HCT116 (cell line): Measurements from ENCODE around the gene CD8A. TPM values are rescaled to one million over a fixed set of nuclear protein-coding genes. Genes with fewer than 3 reads are reported as not detected.

ENCODE experiments used
- ATAC-seq: fragments of 200-7000 bp; cut with Tn5 transposase; 2 replicates; pipeline ENCODE4 v1.9.1; 2020; ENCODE audit warnings: mild to moderate bottlenecking, moderate library complexity
- BruUV-seq: library from RNA; stranded (reverse); fragments of 400-500 nt; replicated peaks from 2 replicates; lab custom pipeline; 2021; lab: Mats Ljungman, UMichigan
- CTCF ChIA-PET: fragments of 300-600 bp; sonication (Branson Sonifier 250); formaldehyde crosslinking; loops from one replicate; lab custom pipeline; 2021; ENCODE audit warnings: antibody characterized with exemption; lab: Charles Lee
- POLR2A ChIA-PET: fragments of 300-600, 350-600 bp; sonication (Branson Sonifier 250); formaldehyde crosslinking; loops from one replicate; lab custom pipeline; 2021; ENCODE audit warnings: antibody characterized with exemption; lab: Charles Lee
- RAD21 ChIA-PET, 2 experiments: fragments of 300-600 bp; sonication (Branson Sonifier 250); formaldehyde crosslinking; loops; one replicate each; lab custom pipeline; 2023; ENCODE audit warnings: low total read pairs in 2 of 2; ENCODE audit not compliant: uncharacterized antibody in 2 of 2, unreplicated experiment in 2 of 2, low non-redundant PET in 1 of 2; lab: Charles Lee
- DNase-seq: peaks from one replicate; pipeline ENCODE4 v3.0.0-alpha.2; 2010; ENCODE audit warnings: low read depth, low spot score
- H2AFZ ChIP-seq: fragments of 200-600 bp; shearing (Covaris generic), sonication (generic); 2 replicates; pipeline ENCODE4 v1.6.1; 2017; ENCODE audit warnings: low read depth, mixed run types, mixed read lengths, antibody characterized with exemption, low read length; ENCODE audit not compliant: poor library complexity, severe bottlenecking
- H3K27ac ChIP-seq: 2 replicates; pipeline ENCODE4 v1.5.1; 2012; ENCODE audit warnings: low read depth, low read length
- H3K27me3 ChIP-seq: fragments of 200-600 bp; sonication (generic); 2 replicates; pipeline ENCODE4 v1.6.1; 2016; ENCODE audit warnings: mixed run types, low read length, mixed read lengths; ENCODE audit not compliant: insufficient read depth
- H3K36me3 ChIP-seq, 2 experiments: fragments of 200-500 bp in 1 of 2; fragments of 200-600 bp in 1 of 2; sonication (Bioruptor generic) in 1 of 2; sonication (generic) in 1 of 2; 2 replicates each; pipeline versions ENCODE4 v1.5.1 to v1.6.1; 2014 to 2016; ENCODE audit warnings: low read length in 2 of 2, inconsistent platforms in 1 of 2, mixed read lengths in 1 of 2, mixed run types in 1 of 2; ENCODE audit not compliant: insufficient read depth in 2 of 2, control insufficient read depth in 1 of 2
- H3K4me1 ChIP-seq, 2 experiments: fragments of 200-600 bp in 1 of 2; sonication (generic) in 1 of 2; 2 replicates each; pipeline versions ENCODE4 v1.5.1 to v1.6.1; 2012 to 2017; ENCODE audit warnings: low read length in 2 of 2, inconsistent platforms in 1 of 2, mild to moderate bottlenecking in 1 of 2, mixed read lengths in 1 of 2, mixed run types in 1 of 2, moderate library complexity in 1 of 2; ENCODE audit not compliant: insufficient read depth in 2 of 2, control insufficient read depth in 1 of 2
- H3K4me2 ChIP-seq: fragments of 200-600 bp; sonication (generic); 2 replicates; pipeline ENCODE4 v1.6.1; 2017; ENCODE audit warnings: mixed run types, low read length, mixed read lengths
- H3K4me3 ChIP-seq, 2 experiments: fragments of 200-600 bp in 1 of 2; sonication (generic) in 1 of 2; replicated peaks in 1 of 2; 2 replicates each; pipeline ENCODE4 v1.5.1; 2011 to 2016; ENCODE audit warnings: low read length in 2 of 2, control low read depth in 1 of 2, low read depth in 1 of 2, mild to moderate bottlenecking in 1 of 2, mixed read lengths in 1 of 2, mixed run types in 1 of 2
- H3K79me2 ChIP-seq: fragments of 200-600 bp; sonication (generic); 2 replicates; pipeline ENCODE4 v1.6.1; 2017; ENCODE audit warnings: mild to moderate bottlenecking, mixed run types, low read length, moderate library complexity, mixed read lengths; ENCODE audit not compliant: insufficient read depth
- H3K9ac ChIP-seq: fragments of 200-600 bp; sonication (generic); 2 replicates; pipeline ENCODE4 v1.6.1; 2016; ENCODE audit warnings: low read length, mixed read lengths
- H3K9me2 ChIP-seq: fragments of 200-600 bp; sonication (generic), shearing (Covaris generic); 2 replicates; pipeline ENCODE4 v1.6.1; 2017; ENCODE audit warnings: mixed run types, mild to moderate bottlenecking, moderate library complexity; ENCODE audit not compliant: insufficient read depth
- H3K9me3 ChIP-seq, 2 experiments: fragments of 200-500 bp in 1 of 2; fragments of 200-600 bp in 1 of 2; sonication (Bioruptor generic) in 1 of 2; sonication (generic) in 1 of 2; 2 replicates each; pipeline ENCODE4 v1.6.1; 2014 to 2017; ENCODE audit warnings: low read length in 2 of 2, mixed read lengths in 2 of 2, inconsistent platforms in 1 of 2, low read depth in 1 of 2, mild to moderate bottlenecking in 1 of 2, mixed run types in 1 of 2, moderate library complexity in 1 of 2; ENCODE audit not compliant: control insufficient read depth in 1 of 2, insufficient read depth in 1 of 2
- H4K20me1 ChIP-seq: fragments of 200-600 bp; sonication (generic), shearing (Covaris generic); 2 replicates; pipeline ENCODE4 v1.6.1; 2017; ENCODE audit warnings: mixed run types, mild to moderate bottlenecking, moderate library complexity; ENCODE audit not compliant: insufficient read depth
- ATF3 ChIP-seq: IDR thresholded peaks from 2 replicates; pipeline ENCODE4 v1.6.1; 2012
- CTCF ChIP-seq, 3 experiments: fragments of 200-600 bp in 1 of 3; sonication (generic) in 1 of 3; IDR thresholded peaks in 2 of 3; conservative IDR thresholded peaks in 1 of 3; 2 replicates each; pipeline ENCODE4 v1.5.1; 2012 to 2017; ENCODE audit warnings: low read depth in 2 of 3, low read length in 2 of 3, antibody characterized with exemption in 1 of 3, borderline replicate concordance in 1 of 3, control low read depth in 1 of 3, mild to moderate bottlenecking in 1 of 3, mixed read lengths in 1 of 3, mixed run types in 1 of 3, moderate library complexity in 1 of 3; ENCODE audit not compliant: insufficient read depth in 1 of 3
- ELF1 ChIP-seq: IDR thresholded peaks from 2 replicates; pipeline ENCODE4 v1.6.1; 2012; ENCODE audit warnings: low read depth, borderline replicate concordance
- EZH2 ChIP-seq: fragments of 200-600 bp; sonication (generic); IDR thresholded peaks from 2 replicates; pipeline ENCODE4 v1.6.1; 2017; ENCODE audit warnings: antibody characterized with exemption, mixed run types
- EZH2phosphoT487 ChIP-seq: fragments of 200-600 bp; IDR thresholded peaks from 2 replicates; pipeline ENCODE4 v1.6.1; 2018; ENCODE audit warnings: antibody characterized with exemption, borderline replicate concordance
- FOSL1 ChIP-seq: IDR thresholded peaks from 2 replicates; pipeline ENCODE4 v1.6.1; 2012; ENCODE audit warnings: low read depth
- JUND ChIP-seq: IDR thresholded peaks from 2 replicates; pipeline ENCODE4 v1.6.1; 2012
- REST ChIP-seq: IDR thresholded peaks from 2 replicates; pipeline ENCODE4 v1.6.1; 2012; ENCODE audit warnings: low read depth
- SP1 ChIP-seq: IDR thresholded peaks from 2 replicates; pipeline ENCODE4 v1.6.1; 2012; ENCODE audit warnings: low read depth
- SRF ChIP-seq: IDR thresholded peaks from 2 replicates; pipeline ENCODE4 v1.6.1; 2012; ENCODE audit warnings: low read depth
- YY1 ChIP-seq: IDR thresholded peaks from 2 replicates; pipeline ENCODE4 v1.6.1; 2011; ENCODE audit warnings: low read length, low read depth, moderate library complexity, mild to moderate bottlenecking; ENCODE audit not compliant: insufficient replicate concordance; ENCODE audit errors: extremely low read depth
- ZBTB33 ChIP-seq: IDR thresholded peaks from 2 replicates; pipeline ENCODE4 v1.6.1; 2011; ENCODE audit warnings: mild to moderate bottlenecking, low read length, moderate library complexity; ENCODE audit not compliant: insufficient replicate concordance; ENCODE audit errors: extremely low read depth
- ZNF274 ChIP-seq: fragments of 200-500 bp; sonication (Bioruptor generic); IDR thresholded peaks from 2 replicates; pipeline ENCODE4 v1.6.1; 2014; ENCODE audit warnings: mild to moderate bottlenecking, low read depth, low read length, inconsistent platforms
- intact Hi-C: fragments of 100-400 bp; cut with micrococcal nuclease; formaldehyde crosslinking; loops from 2 replicates; pipeline ENCODE4 v1.10.0; 2022
- total RNA-seq: library from RNA; stranded (reverse); gene quantifications from one replicate; pipeline ENCODE4 v1.2.1, GENCODE V29; 2021; ENCODE audit not compliant: unreplicated experiment
- TF ChIP-seq, protein P1 (sequence below): IDR thresholded peaks from 2 replicates; pipeline ENCODE4 v1.6.1; 2012

Gene CD8A
- total RNA-seq, 1 experiment from 2014 or later: 0.76 TPM

GRCh38 chr2:86818957-86819356 lies 28.2 kb upstream of the CD8A start:
- H4K20me1 ChIP-seq: no peaks in the 10 kb centered on the region
- no peaks in the 10 kb centered on the region for H3K36me3 ChIP-seq
- H3K79me2 ChIP-seq: no peaks in the 10 kb centered on the region
- no peaks in the 10 kb centered on the region for H3K27me3 ChIP-seq
- ATAC-seq (no peak), DNase-seq (no peak)
- H3K4me2 ChIP-seq: no peak overlapping the region
- no peak overlapping the region for H3K4me3 ChIP-seq
- ChIA-PET CTCF (no interaction called here), RAD21 (no interaction called here), POLR2A (no interaction called here)
- no peak overlapping the region for H3K9ac ChIP-seq
- H3K4me1 ChIP-seq: no peaks in the 10 kb centered on the region
- H3K9me2 ChIP-seq: no peaks in the 10 kb centered on the region
- TF ChIP-seq YY1 (no peak), SRF (no peak), REST (no peak), ZNF274 (no peak), FOSL1 (no peak), JUND (no peak), ATF3 (no peak), ELF1 (no peak), CTCF (IDR thresholded peaks at IDR 0.05 in 2 of 3, conservative IDR thresholded peaks at IDR 0.05 in 1 of 3; ENCODE audit: borderline replicate concordance in 1 of 3, insufficient read depth in 1 of 3, low read depth in 2 of 3, low read length in 2 of 3) (no peak), EZH2 (no peak), ZBTB33 (no peak), EZH2phosphoT487 (no peak), SP1 (no peak)
- TF ChIP-seq, protein P1, sequence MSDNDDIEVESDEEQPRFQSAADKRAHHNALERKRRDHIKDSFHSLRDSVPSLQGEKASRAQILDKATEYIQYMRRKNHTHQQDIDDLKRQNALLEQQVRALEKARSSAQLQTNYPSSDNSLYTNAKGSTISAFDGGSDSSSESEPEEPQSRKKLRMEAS: no peak
- no peaks in the 10 kb centered on the region for H3K9me3 ChIP-seq
- no peak overlapping the region for H2AFZ ChIP-seq
- no peak overlapping the region for H3K27ac ChIP-seq
- BruUV-seq: no TSS peak
- intact Hi-C loops: no loop called here
